Smooth muscle cell of the brain vasculature (primary cell): ENCODE measurements around the gene DUSP6.
A peak's percentile ranks its signal among the peaks of the same experiment; 100 is the strongest.

Experiments used
- DNase-seq: peaks from one replicate; pipeline ENCODE4 v3.0.0-alpha.2; 2012; ENCODE audit warnings: low read depth, low spot score

The DUSP6 gene

GRCh38 chr12:89352492-89353187 lies at the start of gene DUSP6:
Gene DUSP6, minus strand, starts transcription at chr12:89352501. Its CDS starts 462 bp downstream, at chr12:89352039.
- peak; percentile 93 for DNase-seq

GRCh38 chr12:89401433-89402058 lies 49.2 kb upstream of the DUSP6 start:
- no peak for DNase-seq

GRCh38 chr12:89400415-89400814 lies 48.1 kb upstream of the DUSP6 start:
- DNase-seq = no peak

GRCh38 chr12:89395712-89396111 lies 43.4 kb upstream of the DUSP6 start:
- no peak for DNase-seq

- no peak for DNase-seq
Measured at GRCh38 chr12:89393551-89394121, 41.3 kb upstream of the DUSP6 start.

GRCh38 chr12:89392391-89392790 lies 40.1 kb upstream of the DUSP6 start:
- no peak for DNase-seq

- DNase-seq = no peak
Measured at GRCh38 chr12:89391726-89392336, 39.5 kb upstream of the DUSP6 start.

- DNase-seq = no peak
Measured at GRCh38 chr12:89390802-89391673, 38.7 kb upstream of the DUSP6 start.

- DNase-seq = no peak
Measured at GRCh38 chr12:89389755-89390661, 37.7 kb upstream of the DUSP6 start.

GRCh38 chr12:89386138-89386537 lies 33.8 kb upstream of the DUSP6 start:
- no peak for DNase-seq

GRCh38 chr12:89384807-89385206 lies 32.5 kb upstream of the DUSP6 start:
- DNase-seq = no peak

- DNase-seq = no peak
Measured at GRCh38 chr12:89384050-89384758, 31.9 kb upstream of the DUSP6 start.

- no peak for DNase-seq
Measured at GRCh38 chr12:89383235-89384049, 31.1 kb upstream of the DUSP6 start.

- no peak for DNase-seq
Measured at GRCh38 chr12:89382328-89382727, 30.0 kb upstream of the DUSP6 start.

- DNase-seq = no peak
Measured at GRCh38 chr12:89379839-89380467, 27.7 kb upstream of the DUSP6 start.

GRCh38 chr12:89379148-89379838 lies 27.0 kb upstream of the DUSP6 start:
- no peak for DNase-seq

- no peak for DNase-seq
Measured at GRCh38 chr12:89376844-89377243, 24.5 kb upstream of the DUSP6 start.

- no peak for DNase-seq
Measured at GRCh38 chr12:89376202-89376529, 23.9 kb upstream of the DUSP6 start.
